GM23338 (cell line): Measurements from ENCODE around the gene UBE2F.

Source experiments
- CTCF ChIP-seq, 2 experiments: fragments of 200-600 bp in 1 of 2; sonication (generic) in 1 of 2; conservative IDR thresholded peaks; 2 replicates each; pipeline versions ENCODE4 v1.5.1 to v1.6.1; 2016 to 2017; ENCODE audit warnings: antibody characterized with exemption in 2 of 2, low read depth in 2 of 2, mild to moderate bottlenecking in 2 of 2, moderate library complexity in 1 of 2
- EZH2phosphoT487 ChIP-seq: fragments of 200-600 bp; sonication (generic); IDR thresholded peaks from one replicate; pipeline ENCODE4 v1.8.1; 2018; ENCODE audit warnings: antibody characterized with exemption; ENCODE audit not compliant: unreplicated experiment
- POLR2AphosphoS5 ChIP-seq: IDR thresholded peaks from 2 replicates; pipeline ENCODE4 v1.6.1; 2016; ENCODE audit warnings: antibody characterized with exemption, low read depth
- ZNF114 ChIP-seq: fragments of 250-450 bp; sonication (Bioruptor Pico); IDR thresholded peaks from 2 replicates; pipeline ENCODE4 v1.5.0; 2020; ENCODE audit warnings: mild to moderate bottlenecking, moderate library complexity

- TF ChIP-seq CTCF (conservative IDR thresholded peaks at IDR 0.05; ENCODE audit: low read depth in 2 of 2) (no peak), EZH2phosphoT487 (no peak), POLR2AphosphoS5 (no peak), ZNF114 (CRISPR knock-in tag) (no peak)
Observed at GRCh38 chr2:237940828-237941227, 26.0 kb upstream of the UBE2F start.
